HG03045 (cell line): ENCODE measurements around the gene ADAMTS10.
"Not testable (repeated sequence)": the region's sequence is repeated elsewhere in the genome, so short reads cannot be mapped to it uniquely, and the experiment has no call there.

Source experiments
- ATAC-seq: cut with Tn5 transposase; IDR thresholded peaks from one replicate; pipeline ENCODE4 v1.9.1; 2021; ENCODE audit warnings: mild to moderate bottlenecking, moderate library complexity; ENCODE audit not compliant: unreplicated experiment

ADAMTS10 gene

GRCh38 chr19:8610041-8610935 is at the start of gene ADAMTS10:
Gene ADAMTS10 (minus strand): TSS chr19:8610715. CDS start chr19:8605710, 5,005 bp downstream.
- ATAC-seq: no peak

DNA sequence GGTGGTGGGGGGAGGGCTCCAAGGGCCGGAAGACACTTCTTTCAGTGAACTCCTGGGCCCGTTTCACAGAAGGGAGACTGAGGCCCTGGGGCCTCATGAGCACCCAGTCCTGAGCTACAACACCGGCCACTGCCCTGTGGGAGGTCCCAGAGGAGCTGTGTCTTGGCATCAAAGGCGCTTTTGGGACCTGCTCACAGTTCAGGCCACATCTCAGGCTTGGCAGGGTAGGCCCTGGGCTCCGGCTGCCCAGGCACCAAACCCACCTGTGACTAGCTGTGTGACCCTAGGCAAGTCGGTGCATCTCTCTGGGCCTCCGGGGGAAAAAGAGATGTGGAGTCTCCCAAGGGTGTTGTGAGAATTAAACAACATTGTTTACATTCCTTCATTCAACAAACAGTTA is 49.4 kb upstream of the ADAMTS10 start:
- ATAC-seq: no peak

DNA sequence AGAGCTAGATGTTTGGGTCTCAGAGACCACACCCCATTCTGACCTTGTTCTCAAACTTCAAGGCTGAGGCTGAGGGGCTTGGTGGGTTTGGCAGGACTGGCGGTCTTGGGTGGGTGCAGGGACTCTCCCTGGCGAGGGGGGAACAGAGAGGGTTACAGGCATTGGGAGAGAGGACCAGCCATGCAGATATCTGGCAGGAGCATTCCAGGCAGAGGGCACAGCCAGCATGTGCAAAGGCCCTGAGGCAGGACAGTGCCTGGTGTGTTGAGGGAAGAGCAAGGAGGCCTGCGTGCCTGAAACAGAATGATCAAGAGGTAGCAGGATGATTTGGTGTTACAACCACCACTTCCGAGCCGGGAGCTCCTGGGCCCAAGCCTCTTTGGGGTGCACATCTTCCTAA is 47.4 kb upstream of the ADAMTS10 start:
- ATAC-seq: no peak

DNA sequence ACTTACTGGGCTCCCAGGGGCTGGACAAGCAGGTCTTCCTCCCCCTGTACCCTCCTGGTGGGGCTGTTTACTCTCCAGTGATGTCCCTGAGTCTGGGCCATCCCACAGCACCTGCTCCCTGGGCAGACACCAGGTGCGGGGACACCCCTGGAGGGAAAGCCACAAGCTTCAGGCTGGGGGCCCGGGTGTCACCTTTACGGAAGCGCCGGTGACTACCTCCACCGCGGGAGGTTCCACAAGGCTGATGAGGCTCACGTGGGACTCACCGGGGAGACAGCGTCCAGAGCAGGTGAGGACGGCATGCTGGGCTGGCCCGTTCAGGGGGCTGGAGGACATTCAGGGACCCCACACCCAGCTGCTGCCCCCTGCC is 44.8 kb upstream of the ADAMTS10 start:
- ATAC-seq: no peak

- ATAC-seq: no peak
These were observed 44.2 kb upstream of the ADAMTS10 start for GRCh38 chr19:8654591-8655339.

- ATAC-seq: no peak
These were observed 37.7 kb upstream of the ADAMTS10 start for GRCh38 chr19:8648240-8648639.

DNA sequence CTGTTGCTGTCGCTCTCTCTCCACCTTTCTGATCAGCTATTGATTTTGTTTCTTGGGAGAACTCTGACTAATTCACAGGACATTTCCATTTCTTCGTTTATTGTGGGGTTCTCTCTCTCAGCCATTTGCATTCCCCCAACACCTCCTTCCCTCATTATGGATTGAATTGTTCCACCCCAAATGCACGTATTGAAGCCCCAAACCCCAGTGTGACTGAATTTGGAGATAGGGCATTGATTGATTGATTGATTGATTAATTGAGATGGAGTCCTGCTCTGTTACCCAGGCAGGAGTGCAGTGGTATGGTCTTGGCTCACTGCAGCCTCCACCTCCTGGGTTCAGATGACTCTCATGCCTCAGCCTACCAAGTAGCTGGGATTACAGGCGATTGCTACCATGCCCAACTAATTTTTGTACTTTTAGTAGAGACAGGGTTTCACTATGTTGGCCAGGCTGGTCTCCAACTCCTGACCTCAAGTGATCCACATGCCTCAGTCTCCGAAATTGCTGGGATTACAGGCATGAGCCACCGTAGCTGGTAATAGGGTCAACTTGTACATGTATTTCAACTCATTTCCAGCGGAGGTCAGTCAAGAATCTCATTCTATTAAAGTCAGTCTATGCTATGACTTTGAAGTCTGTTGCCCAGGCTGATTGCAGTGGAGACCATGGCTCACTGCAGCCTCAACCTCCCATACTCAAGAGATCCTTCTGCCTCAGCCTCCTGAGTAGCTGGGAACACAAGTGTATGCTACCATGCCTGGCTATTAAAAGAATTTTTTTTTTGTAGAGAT is 33.5 kb upstream of the ADAMTS10 start:
- no peak for ATAC-seq

- no peak for ATAC-seq
These were observed 32.0 kb upstream of the ADAMTS10 start for GRCh38 chr19:8642561-8642960.

DNA sequence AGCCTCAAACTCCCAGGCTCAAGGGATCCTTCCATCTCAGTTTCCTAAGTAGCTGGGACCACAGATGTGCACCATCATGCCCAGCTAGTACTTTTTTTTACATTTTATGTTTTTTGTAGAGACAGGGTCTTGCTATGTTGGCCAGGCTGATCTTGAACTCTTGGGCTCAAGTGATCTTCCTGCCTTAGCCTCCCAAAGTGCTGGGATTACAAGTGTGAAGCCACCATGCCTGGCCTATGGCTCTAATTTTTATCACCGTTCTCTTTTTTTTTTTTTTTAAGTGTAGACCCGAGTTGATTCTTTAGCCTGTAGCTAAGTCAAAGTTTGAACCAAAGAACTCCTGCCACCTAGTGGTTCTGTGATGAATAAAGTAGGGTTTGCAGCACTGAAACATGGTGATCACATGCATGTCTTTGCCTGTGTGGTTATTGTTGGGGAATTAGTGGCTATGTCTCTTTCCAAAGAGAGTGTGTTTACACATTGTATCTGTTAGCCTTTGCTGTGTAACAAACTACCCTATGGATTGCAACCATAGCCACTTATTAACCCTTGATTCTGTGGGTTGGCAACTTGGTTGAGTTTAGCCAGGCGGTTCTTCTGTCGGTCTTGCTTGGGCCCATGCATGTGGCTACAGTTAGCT is 31.5 kb upstream of the ADAMTS10 start:
- ATAC-seq: no peak

DNA sequence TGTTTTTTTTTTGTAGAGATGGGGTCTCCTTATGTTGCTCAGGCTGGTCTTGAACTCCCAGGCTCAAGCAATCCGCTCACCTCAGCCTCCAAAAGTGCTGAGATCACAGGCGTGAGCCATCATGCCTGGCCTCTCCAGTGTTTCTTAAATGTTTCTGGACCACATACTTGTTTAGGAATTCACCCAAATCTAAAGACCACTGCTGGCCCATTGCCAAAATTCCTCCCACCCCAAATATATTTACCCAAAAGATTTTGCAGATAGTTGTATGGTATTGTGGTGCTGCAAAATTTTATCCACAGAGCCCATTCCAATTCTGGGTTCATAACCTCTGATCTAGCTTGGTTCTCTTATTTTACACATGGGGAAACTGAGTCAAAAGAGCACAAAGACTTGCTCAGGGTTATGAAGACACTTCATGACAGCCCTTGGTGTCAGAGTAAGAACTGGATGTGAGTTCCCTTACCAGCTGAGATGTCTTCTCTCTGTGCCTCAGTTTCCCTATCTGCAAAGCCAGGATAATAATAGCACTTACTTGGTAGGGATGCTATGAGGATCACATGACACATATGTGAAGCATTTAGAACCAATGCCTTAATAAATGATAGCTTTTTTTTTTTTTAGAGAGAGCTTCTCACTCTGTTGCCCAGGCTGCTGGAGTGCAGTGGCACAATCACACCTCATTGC is 30.8 kb upstream of the ADAMTS10 start:
- ATAC-seq: no peak

DNA sequence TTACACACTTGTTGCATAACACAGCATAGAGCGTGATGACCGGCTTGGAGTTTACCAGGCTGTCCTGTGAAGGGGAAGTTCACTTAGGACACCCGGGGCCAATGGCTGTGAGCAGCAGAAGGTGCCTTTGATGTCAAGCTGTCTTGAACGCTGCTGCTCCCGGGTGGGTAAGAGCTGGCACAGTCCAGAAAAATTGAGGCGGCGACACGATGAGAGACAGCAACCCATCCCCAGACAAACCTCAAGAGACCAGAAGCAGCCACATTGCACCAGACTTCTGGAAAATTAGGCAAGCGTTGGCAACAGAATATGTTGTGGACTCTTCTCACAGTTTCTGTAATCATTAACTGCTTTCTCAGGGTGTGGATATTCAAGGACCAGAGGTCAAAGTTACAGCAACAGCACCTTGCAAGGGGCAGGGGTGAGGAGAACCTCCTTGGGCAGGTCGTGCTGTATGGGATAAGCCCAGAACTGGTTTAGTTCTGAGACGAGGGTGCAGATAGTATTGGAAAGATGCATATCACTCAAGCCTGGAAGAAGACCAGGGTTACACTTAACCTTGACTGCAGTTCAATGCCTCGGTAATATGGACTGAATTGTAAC is 30.0 kb upstream of the ADAMTS10 start:
- ATAC-seq: no peak

DNA sequence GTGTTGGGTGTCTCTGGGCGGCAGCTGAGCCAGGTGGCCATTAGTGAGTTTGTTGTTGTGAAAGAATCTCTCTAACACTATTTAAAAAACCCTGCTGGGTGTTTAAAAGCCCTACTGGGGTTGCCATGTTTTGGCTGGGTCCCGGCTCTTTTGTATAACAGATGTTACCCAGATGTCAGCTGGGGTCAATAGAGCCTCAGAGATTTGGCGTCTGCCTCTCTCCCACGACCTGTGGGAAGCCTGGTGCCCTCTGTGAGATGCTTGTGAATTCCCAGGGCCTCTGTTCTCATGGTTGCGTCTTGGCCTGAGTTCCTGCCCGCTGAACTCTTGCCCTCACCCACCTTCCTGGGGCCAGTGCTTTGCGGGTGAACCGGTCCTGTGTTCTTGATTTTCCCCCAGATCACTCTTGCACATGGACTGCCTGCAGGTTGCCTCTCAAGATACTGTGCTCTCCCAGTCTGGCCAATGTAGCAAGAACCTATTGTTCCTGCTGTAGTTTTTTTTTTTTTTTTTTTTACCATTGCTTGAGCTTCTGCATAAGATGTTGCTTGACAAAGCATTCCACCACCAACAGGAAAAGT is 29.4 kb upstream of the ADAMTS10 start:
- ATAC-seq: no peak

GRCh38 chr19:8638078-8638619 is 27.6 kb upstream of the ADAMTS10 start:
- no peak for ATAC-seq

- not testable (repeated sequence) for ATAC-seq
These were observed 26.6 kb upstream of the ADAMTS10 start for GRCh38 chr19:8637070-8637469.

DNA sequence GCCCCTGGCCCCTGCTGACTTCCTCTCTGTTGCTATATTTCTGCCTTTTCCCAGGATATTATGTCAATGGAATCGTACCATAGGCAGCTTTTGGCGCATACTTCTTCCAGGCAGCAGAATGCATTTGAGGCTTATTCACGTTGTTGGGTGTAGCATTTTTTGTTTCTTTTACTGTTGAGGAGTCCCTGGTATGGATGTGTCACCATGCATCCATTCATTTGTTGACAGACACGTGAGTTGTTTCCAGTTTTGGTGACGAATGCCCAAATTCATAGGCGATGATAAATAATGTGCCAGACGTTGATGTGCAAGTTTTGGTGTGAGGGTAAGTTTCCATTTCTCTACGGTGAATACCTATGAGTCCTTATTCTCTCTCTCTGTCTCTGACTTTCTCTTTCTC is 24.9 kb upstream of the ADAMTS10 start:
- ATAC-seq: no peak

GRCh38 chr19:8631425-8631819 is 20.9 kb upstream of the ADAMTS10 start:
- no peak for ATAC-seq

DNA sequence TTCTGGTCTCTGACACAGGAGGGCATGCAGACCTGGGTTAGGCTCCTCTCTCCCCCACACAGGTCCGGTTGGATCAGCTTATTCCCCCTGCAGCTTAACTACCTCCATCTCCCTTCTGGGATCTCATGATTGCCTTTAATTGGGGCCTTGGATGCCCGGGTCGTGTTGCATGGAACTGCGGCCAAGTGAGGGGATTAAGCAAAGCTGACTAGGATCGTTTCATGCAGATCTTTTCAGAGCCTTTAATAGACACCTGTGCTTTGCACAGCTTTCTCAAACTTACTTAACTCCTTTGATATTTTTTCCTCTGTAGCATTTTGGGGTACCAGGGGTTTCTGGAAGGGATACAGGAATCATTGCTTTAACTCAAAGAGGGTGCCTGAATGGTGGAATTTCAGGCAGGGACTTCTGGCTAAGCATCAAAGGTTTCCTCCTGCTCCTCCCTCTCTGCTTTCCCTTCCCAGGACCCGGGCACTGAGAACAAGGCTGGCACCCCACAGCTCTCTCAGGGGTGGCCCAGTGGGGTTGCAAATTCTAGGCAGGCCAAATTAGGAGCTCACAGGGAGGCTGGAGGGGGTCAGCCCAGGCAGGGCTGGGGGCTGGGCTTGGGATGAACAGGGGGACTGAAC is 20.4 kb upstream of the ADAMTS10 start:
- no peak for ATAC-seq

GRCh38 chr19:8629996-8630683 is 19.6 kb upstream of the ADAMTS10 start, which contains the start of gene NFILZ:
Gene NFILZ (plus strand): TSS chr19:8630633. CDS start chr19:8676766, 46,133 bp downstream.
- no peak for ATAC-seq
